HEK293 (cell line): Measurements from ENCODE around the gene DIABLO.

Experiments
- CTCF ChIA-PET: fragments of 350-600 bp; formaldehyde crosslinking; extraction: SDS; loops from one replicate; lab custom pipeline; 2021; ENCODE audit warnings: antibody characterized with exemption; lab: Yijun Ruan, JAX
- POLR2A ChIA-PET: fragments of 300-600 bp; formaldehyde crosslinking; extraction: SDS; loops from one replicate; lab custom pipeline; 2020; ENCODE audit warnings: antibody characterized with exemption, inconsistent platforms; lab: Yijun Ruan, JAX
- H3K27ac ChIP-seq: fragments of 200-500 bp; sonication (Bioruptor generic); 2 replicates; pipeline ENCODE4 v1.5.1; 2014; ENCODE audit warnings: low read depth, low read length, control low read depth, inconsistent platforms; ENCODE audit errors: extremely low read depth
- H3K36me3 ChIP-seq, 2 experiments: fragments of 200-500 bp in 1 of 2; sonication (Bioruptor generic) in 1 of 2; 1 replicate in 1 of 2; 2 replicates in 1 of 2; pipeline ENCODE4 v1.5.1; 2014 to 2017; ENCODE audit warnings: inconsistent platforms in 2 of 2, low read length in 2 of 2; ENCODE audit not compliant: control insufficient read depth in 2 of 2, insufficient read depth in 1 of 2
- H3K4me1 ChIP-seq: fragments of 200-500 bp; sonication (Bioruptor generic); 2 replicates; pipeline ENCODE4 v1.5.1; 2014; ENCODE audit warnings: mild to moderate bottlenecking, low read length, inconsistent platforms; ENCODE audit not compliant: control insufficient read depth, insufficient read depth
- H3K4me3 ChIP-seq: 2 replicates; pipeline ENCODE4 v1.5.1; 2011; ENCODE audit warnings: low read depth, mild to moderate bottlenecking, control low read depth, low read length, moderate library complexity
- H3K9me3 ChIP-seq: fragments of 200-500 bp; sonication (Bioruptor generic); 2 replicates; pipeline ENCODE4 v1.5.1; 2014; ENCODE audit warnings: low read depth, low read length, inconsistent platforms; ENCODE audit not compliant: control insufficient read depth, insufficient read depth
- GFI1B ChIP-seq: fragments of 450-650 bp; formaldehyde crosslinking; IDR thresholded peaks from 2 replicates; pipeline ENCODE4 v1.5.1; 2016; ENCODE audit warnings: missing biosample characterization, missing genetic modification characterization
- GLI2 ChIP-seq: fragments of 450-650 bp; formaldehyde crosslinking; IDR thresholded peaks from 2 replicates; pipeline ENCODE4; 2017; ENCODE audit warnings: missing biosample characterization, missing genetic modification characterization, low read depth, borderline replicate concordance
- GLI4 ChIP-seq: fragments of 450-650 bp; formaldehyde crosslinking; IDR thresholded peaks from 2 replicates; pipeline ENCODE4 v1.5.1; 2016; ENCODE audit warnings: missing biosample characterization, missing genetic modification characterization
- GLIS2 ChIP-seq: fragments of 450-650 bp; formaldehyde crosslinking; IDR thresholded peaks from 2 replicates; pipeline ENCODE4 v1.5.1; 2016; ENCODE audit warnings: missing biosample characterization, missing genetic modification characterization
- SP2 ChIP-seq: fragments of 450-650 bp; formaldehyde crosslinking; IDR thresholded peaks from 2 replicates; pipeline ENCODE4 v1.5.1; 2016; ENCODE audit warnings: missing biosample characterization, missing genetic modification characterization
- SP7 ChIP-seq: fragments of 450-650 bp; formaldehyde crosslinking; IDR thresholded peaks from 2 replicates; pipeline ENCODE4 v1.5.1; 2016; ENCODE audit warnings: missing biosample characterization, missing genetic modification characterization
- YY1 ChIP-seq: fragments of 450-650 bp; formaldehyde crosslinking; IDR thresholded peaks from 2 replicates; pipeline ENCODE4 v1.5.1; 2018; ENCODE audit warnings: missing biosample characterization, missing genetic modification characterization
- ZNF112 ChIP-seq: fragments of 450-650 bp; formaldehyde crosslinking; IDR thresholded peaks from 2 replicates; pipeline ENCODE4 v1.5.0; 2017; ENCODE audit warnings: missing biosample characterization, missing genetic modification characterization
- ZNF121 ChIP-seq: fragments of 450-650 bp; formaldehyde crosslinking; IDR thresholded peaks from 2 replicates; pipeline ENCODE4 v1.5.1; 2016; ENCODE audit warnings: missing biosample characterization, missing genetic modification characterization
- ZNF138 ChIP-seq: fragments of 450-650 bp; formaldehyde crosslinking; IDR thresholded peaks from 2 replicates; pipeline ENCODE4 v1.5.1; 2016; ENCODE audit warnings: missing biosample characterization, missing genetic modification characterization, borderline replicate concordance
- ZNF169 ChIP-seq: fragments of 450-650 bp; formaldehyde crosslinking; IDR thresholded peaks from 2 replicates; pipeline ENCODE4 v1.5.1; 2016; ENCODE audit warnings: missing biosample characterization, missing genetic modification characterization
- ZNF394 ChIP-seq: fragments of 450-650 bp; formaldehyde crosslinking; IDR thresholded peaks from 2 replicates; pipeline ENCODE4 v1.5.1; 2016; ENCODE audit warnings: missing biosample characterization, missing genetic modification characterization, mild to moderate bottlenecking, moderate library complexity, borderline replicate concordance
- ZNF416 ChIP-seq: fragments of 450-650 bp; formaldehyde crosslinking; IDR thresholded peaks from 2 replicates; pipeline ENCODE4 v1.5.1; 2016; ENCODE audit warnings: missing biosample characterization, missing genetic modification characterization
- ZNF530 ChIP-seq: fragments of 450-650 bp; formaldehyde crosslinking; IDR thresholded peaks from 2 replicates; pipeline ENCODE4 v1.5.1; 2016; ENCODE audit warnings: low read depth, missing biosample characterization, missing genetic modification characterization
- ZNF549 ChIP-seq: fragments of 450-650 bp; IDR thresholded peaks from 2 replicates; pipeline ENCODE4 v1.5.1; 2018; ENCODE audit warnings: missing biosample characterization, missing genetic modification characterization, mild to moderate bottlenecking, inconsistent platforms, moderate library complexity
- ZNF585B ChIP-seq: fragments of 450-650 bp; formaldehyde crosslinking; IDR thresholded peaks from 2 replicates; pipeline ENCODE4 v1.5.1; 2016; ENCODE audit warnings: missing biosample characterization, missing genetic modification characterization
- ZNF677 ChIP-seq: fragments of 450-650 bp; IDR thresholded peaks from 2 replicates; pipeline ENCODE4 v1.5.0; 2018; ENCODE audit warnings: missing biosample characterization, mild to moderate bottlenecking, missing genetic modification characterization, moderate library complexity
- TF ChIP-seq, protein P1 (sequence below): fragments of 450-650 bp; formaldehyde crosslinking; IDR thresholded peaks from 2 replicates; pipeline ENCODE4 v1.5.1; 2016; ENCODE audit warnings: missing biosample characterization, missing genetic modification characterization
- TF ChIP-seq, protein P2 (sequence below): fragments of 450-650 bp; formaldehyde crosslinking; IDR thresholded peaks from 2 replicates; pipeline ENCODE4 v1.5.1; 2016; ENCODE audit warnings: missing biosample characterization, missing genetic modification characterization
- TF ChIP-seq, protein P3 (sequence below): fragments of 450-650 bp; formaldehyde crosslinking; IDR thresholded peaks from 2 replicates; pipeline ENCODE4 v1.5.1; 2016; ENCODE audit warnings: missing biosample characterization, missing genetic modification characterization

Gene DIABLO

DNA sequence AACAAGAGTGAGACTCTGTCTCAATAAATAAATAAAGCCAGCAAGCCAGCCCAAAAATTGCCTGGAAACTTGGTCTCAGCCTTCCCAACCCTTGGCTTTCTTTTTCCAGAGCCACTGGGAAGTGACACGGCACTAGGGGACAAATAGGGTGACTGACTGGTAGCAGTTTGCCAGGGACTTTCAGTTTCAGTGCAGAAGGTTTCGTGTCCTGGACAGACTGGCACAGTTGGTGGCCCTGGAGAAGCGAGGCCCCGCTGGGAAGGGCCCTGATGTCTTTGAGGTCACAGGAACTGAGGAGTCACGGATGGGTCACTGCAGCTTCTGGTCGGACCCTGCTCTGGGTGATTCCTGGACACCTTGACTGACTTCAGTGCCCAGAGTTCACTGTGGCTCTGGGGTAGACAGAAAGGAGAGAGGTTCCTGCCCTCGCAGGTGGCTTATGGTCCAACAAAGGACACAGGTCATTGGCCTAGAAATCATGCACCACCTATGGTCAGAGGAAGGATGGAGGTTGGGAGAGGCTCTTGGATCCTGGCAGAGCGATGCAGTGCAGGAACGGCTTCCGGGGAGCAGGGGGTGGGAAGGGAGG, 40.3 kb downstream of the DIABLO start (continued):
- TF ChIP-seq GFI1B (tag by site-specific recombination): no peak
- no peak for TF ChIP-seq ZNF416
- TF ChIP-seq GLIS2 (tag by site-specific recombination): no peak

DNA sequence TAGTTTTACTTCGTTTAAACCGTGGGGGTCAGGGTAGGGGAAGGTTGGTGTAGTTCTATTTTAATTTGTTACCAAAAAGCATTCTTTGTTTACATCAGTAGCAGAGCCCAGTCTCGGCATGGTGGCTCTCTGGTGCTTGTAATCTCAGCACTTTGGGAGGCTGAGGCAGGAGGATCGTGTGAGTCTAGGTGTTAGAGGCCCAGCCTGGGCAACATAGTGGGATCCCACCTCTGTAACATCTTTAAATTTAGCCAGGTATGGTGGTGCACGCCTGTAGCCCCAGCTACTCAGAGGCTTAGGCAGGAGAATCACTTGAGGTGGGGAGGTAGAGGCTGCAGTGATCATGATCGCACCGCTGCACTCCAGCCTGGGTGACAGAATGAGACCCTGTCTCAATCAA, 40.8 kb downstream of the DIABLO start:
- H3K9me3 ChIP-seq: no peaks in the 10 kb centered on the region
- ChIA-PET POLR2A (no interaction called here), CTCF (no interaction called here)
- H3K4me1 ChIP-seq: no peaks in the 10 kb centered on the region
- TF ChIP-seq ZNF112 (no peak), ZNF530 (tag by site-specific recombination) (no peak), ZNF121 (tag by site-specific recombination) (peak; percentile 82)
- H3K27ac ChIP-seq: no peak overlapping the region
- H3K4me3 ChIP-seq: no peak overlapping the region
- H3K36me3 ChIP-seq: no peaks in the 10 kb centered on the region

DNA sequence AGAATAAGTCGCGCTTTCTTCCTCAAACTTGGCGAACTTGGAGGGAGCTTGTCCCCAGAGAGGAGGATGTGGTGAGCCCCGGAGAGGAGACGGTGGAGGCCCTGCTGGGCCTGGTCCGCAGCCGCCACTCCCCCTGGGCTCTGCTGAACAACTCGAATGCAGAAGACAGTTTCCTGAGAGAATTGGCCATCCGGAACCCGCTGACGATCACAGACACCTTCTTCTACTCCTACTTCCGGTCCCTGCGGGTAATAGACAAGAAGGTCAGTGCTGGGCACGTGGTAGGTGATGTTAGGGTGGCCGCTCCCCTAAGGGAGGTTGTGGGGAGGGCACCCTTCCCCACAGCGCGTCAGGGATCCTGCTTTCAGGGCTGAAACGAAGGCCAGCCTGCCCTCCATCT, 41.3 kb downstream of the DIABLO start:
- POLR2A ChIA-PET: no interaction called here
- no peaks in the 10 kb centered on the region for H3K36me3 ChIP-seq
- H3K27ac ChIP-seq: no peak overlapping the region
- TF ChIP-seq, protein P1, sequence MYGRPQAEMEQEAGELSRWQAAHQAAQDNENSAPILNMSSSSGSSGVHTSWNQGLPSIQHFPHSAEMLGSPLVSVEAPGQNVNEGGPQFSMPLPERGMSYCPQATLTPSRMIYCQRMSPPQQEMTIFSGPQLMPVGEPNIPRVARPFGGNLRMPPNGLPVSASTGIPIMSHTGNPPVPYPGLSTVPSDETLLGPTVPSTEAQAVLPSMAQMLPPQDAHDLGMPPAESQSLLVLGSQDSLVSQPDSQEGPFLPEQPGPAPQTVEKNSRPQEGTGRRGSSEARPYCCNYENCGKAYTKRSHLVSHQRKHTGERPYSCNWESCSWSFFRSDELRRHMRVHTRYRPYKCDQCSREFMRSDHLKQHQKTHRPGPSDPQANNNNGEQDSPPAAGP: no peak
- TF ChIP-seq ZNF549: no peak
- TF ChIP-seq YY1: no peak
- TF ChIP-seq, protein P2, sequence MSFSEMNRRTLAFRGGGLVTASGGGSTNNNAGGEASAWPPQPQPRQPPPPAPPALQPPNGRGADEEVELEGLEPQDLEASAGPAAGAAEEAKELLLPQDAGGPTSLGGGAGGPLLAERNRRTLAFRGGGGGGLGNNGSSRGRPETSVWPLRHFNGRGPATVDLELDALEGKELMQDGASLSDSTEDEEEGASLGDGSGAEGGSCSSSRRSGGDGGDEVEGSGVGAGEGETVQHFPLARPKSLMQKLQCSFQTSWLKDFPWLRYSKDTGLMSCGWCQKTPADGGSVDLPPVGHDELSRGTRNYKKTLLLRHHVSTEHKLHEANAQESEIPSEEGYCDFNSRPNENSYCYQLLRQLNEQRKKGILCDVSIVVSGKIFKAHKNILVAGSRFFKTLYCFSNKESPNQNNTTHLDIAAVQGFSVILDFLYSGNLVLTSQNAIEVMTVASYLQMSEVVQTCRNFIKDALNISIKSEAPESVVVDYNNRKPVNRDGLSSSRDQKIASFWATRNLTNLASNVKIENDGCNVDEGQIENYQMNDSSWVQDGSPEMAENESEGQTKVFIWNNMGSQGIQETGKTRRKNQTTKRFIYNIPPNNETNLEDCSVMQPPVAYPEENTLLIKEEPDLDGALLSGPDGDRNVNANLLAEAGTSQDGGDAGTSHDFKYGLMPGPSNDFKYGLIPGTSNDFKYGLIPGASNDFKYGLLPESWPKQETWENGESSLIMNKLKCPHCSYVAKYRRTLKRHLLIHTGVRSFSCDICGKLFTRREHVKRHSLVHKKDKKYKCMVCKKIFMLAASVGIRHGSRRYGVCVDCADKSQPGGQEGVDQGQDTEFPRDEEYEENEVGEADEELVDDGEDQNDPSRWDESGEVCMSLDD (tag by site-specific recombination): no peak
- TF ChIP-seq GLI2: no peak
- TF ChIP-seq, protein P3, sequence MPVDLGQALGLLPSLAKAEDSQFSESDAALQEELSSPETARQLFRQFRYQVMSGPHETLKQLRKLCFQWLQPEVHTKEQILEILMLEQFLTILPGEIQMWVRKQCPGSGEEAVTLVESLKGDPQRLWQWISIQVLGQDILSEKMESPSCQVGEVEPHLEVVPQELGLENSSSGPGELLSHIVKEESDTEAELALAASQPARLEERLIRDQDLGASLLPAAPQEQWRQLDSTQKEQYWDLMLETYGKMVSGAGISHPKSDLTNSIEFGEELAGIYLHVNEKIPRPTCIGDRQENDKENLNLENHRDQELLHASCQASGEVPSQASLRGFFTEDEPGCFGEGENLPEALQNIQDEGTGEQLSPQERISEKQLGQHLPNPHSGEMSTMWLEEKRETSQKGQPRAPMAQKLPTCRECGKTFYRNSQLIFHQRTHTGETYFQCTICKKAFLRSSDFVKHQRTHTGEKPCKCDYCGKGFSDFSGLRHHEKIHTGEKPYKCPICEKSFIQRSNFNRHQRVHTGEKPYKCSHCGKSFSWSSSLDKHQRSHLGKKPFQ: no peak
- H3K9me3 ChIP-seq: no peaks in the 10 kb centered on the region
- H3K4me1 ChIP-seq: no peaks in the 10 kb centered on the region
- CTCF ChIA-PET: no interaction called here
- H3K4me3 ChIP-seq: no peak overlapping the region

DNA sequence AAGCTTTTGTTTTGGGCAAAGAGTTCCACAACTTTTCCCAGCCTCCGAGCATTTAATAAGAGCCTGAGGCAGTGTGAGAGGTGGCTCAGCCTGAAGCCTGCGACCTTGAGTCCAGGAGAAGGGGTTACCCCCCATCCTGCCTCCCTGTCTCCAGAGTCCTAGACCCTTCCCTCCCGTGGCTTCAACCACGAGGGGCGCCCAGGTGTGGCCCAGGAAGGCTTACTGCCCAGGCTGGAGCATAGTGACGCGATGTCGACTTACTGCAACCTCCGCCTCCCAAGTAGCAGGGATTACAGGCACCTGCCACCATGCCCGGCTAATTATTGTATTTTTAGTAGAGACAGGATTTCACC, 42.3 kb downstream of the DIABLO start:
- H3K4me1 ChIP-seq: no peaks in the 10 kb centered on the region
- POLR2A ChIA-PET: no interaction called here
- no peak overlapping the region for H3K27ac ChIP-seq
- no peak for TF ChIP-seq YY1
- no peak for TF ChIP-seq ZNF585B (tag by site-specific recombination)
- no peak for TF ChIP-seq SP2 (tag by site-specific recombination)
- TF ChIP-seq ZNF394: no peak
- no peak for TF ChIP-seq ZNF169
- no peak for TF ChIP-seq ZNF677
- no peak for TF ChIP-seq SP7
- TF ChIP-seq GLI4: no peak
- no peak for TF ChIP-seq ZNF138 (tag by site-specific recombination)
- no peak overlapping the region for H3K4me3 ChIP-seq
- H3K9me3 ChIP-seq: no peaks in the 10 kb centered on the region
- CTCF ChIA-PET: interaction anchor here (0.9 kb wide), 1 partner anchor 8 kb away, joined by 3 read pairs; no protein-coding TSS in a partner anchor
- H3K36me3 ChIP-seq: no peaks in the 10 kb centered on the region
